OCI-LY3 (cell line): Measurements from ENCODE around the gene ANP32A.

Experiments
- H2AFZ ChIP-seq: fragments of 200-600, 300-600 bp; shearing (Covaris generic); 2 replicates; pipeline ENCODE4 v1.6.0; 2014; ENCODE audit warnings: antibody characterized with exemption, low read depth, low read length
- H3K27ac ChIP-seq: fragments of 200-600, 300-600 bp; sonication (generic); 2 replicates; pipeline ENCODE4 v1.5.1; 2014; ENCODE audit warnings: mild to moderate bottlenecking, low read length, moderate library complexity, mixed read lengths
- H3K27me3 ChIP-seq: fragments of 200-600, 300-600 bp; sonication (generic); 2 replicates; pipeline ENCODE4 v1.6.1; 2014; ENCODE audit warnings: low read depth, low read length, mixed read lengths
- H3K36me3 ChIP-seq: fragments of 200-600, 300-600 bp; sonication (generic); replicated peaks from 2 replicates; pipeline ENCODE3; 2014; ENCODE audit warnings: low read depth, low read length, mixed read lengths
- H3K4me1 ChIP-seq: fragments of 300-600, 200-600 bp; sonication (generic); 2 replicates; pipeline ENCODE4 v1.6.1; 2014; ENCODE audit warnings: low read length, mixed read lengths
- H3K4me2 ChIP-seq: fragments of 200-600, 300-600 bp; sonication (generic); 2 replicates; pipeline ENCODE4 v1.6.1; 2014; ENCODE audit warnings: low read length, mixed read lengths
- H3K4me3 ChIP-seq: fragments of 300-600, 200-600 bp; sonication (generic); 2 replicates; pipeline ENCODE4 v1.5.1; 2014; ENCODE audit warnings: antibody characterized with exemption, mild to moderate bottlenecking, low read length, moderate library complexity
- H3K79me2 ChIP-seq: fragments of 300-600, 200-600 bp; shearing (Covaris generic); 2 replicates; pipeline ENCODE4 v1.6.1; 2014; ENCODE audit warnings: mild to moderate bottlenecking, low read length, mixed read lengths
- H3K9ac ChIP-seq: fragments of 300-600, 200-600 bp; shearing (Covaris generic); 2 replicates; pipeline ENCODE4 v1.6.0; 2014; ENCODE audit warnings: mild to moderate bottlenecking, low read length, moderate library complexity
- H3K9me3 ChIP-seq: fragments of 200-600, 300-600 bp; shearing (Covaris generic); 2 replicates; pipeline ENCODE4 v1.6.1; 2014; ENCODE audit warnings: low read length, mixed read lengths; ENCODE audit not compliant: insufficient read depth
- H4K20me1 ChIP-seq: fragments of 200-600, 300-600 bp; sonication (generic); 2 replicates; pipeline ENCODE4 v1.6.1; 2016; ENCODE audit warnings: low read length, mixed read lengths; ENCODE audit not compliant: insufficient read depth
- CTCF ChIP-seq: fragments of 200-600, 300-600 bp; sonication (generic); IDR thresholded peaks from 2 replicates; pipeline ENCODE4 v1.5.1; 2014; ENCODE audit warnings: antibody characterized with exemption, low read length, low read depth
- EZH2phosphoT487 ChIP-seq: fragments of 200-600 bp; shearing (Covaris generic); IDR thresholded peaks from 2 replicates; pipeline ENCODE4 v1.6.1; 2018; ENCODE audit warnings: antibody characterized with exemption, mixed run types, low read depth

Gene ANP32A

GRCh38 chr15:68729789-68730411, 90.8 kb downstream of the ANP32A start:
- Histone ChIP-seq H3K4me2 (no peak overlapping the region), H2AFZ (no peak overlapping the region), H3K36me3 (no peaks in the 10 kb centered on the region), H3K9me3 (no peaks in the 10 kb centered on the region), H3K4me3 (no peak overlapping the region), H4K20me1 (no peaks in the 10 kb centered on the region), H3K9ac (no peak overlapping the region), H3K27ac (no peak overlapping the region), H3K79me2 (no peaks in the 10 kb centered on the region), H3K4me1 (peaks cover 16% of the 10 kb centered on the region), H3K27me3 (peaks cover 52% of the 10 kb centered on the region)
- no peak for TF ChIP-seq EZH2phosphoT487
- TF ChIP-seq CTCF: no peak
